Measurements from ENCODE around the gene ATP9B. TPM values are rescaled to one million over a fixed set of nuclear protein-coding genes. Genes with fewer than 3 reads are reported as not detected.
"Not testable (repeated sequence)": the region's sequence is repeated elsewhere in the genome, so short reads cannot be mapped to it uniquely, and the experiment has no call there.

Gene ATP9B
- total RNA-seq, 1 donor from 2014 or later: 33.2 TPM

DNA sequence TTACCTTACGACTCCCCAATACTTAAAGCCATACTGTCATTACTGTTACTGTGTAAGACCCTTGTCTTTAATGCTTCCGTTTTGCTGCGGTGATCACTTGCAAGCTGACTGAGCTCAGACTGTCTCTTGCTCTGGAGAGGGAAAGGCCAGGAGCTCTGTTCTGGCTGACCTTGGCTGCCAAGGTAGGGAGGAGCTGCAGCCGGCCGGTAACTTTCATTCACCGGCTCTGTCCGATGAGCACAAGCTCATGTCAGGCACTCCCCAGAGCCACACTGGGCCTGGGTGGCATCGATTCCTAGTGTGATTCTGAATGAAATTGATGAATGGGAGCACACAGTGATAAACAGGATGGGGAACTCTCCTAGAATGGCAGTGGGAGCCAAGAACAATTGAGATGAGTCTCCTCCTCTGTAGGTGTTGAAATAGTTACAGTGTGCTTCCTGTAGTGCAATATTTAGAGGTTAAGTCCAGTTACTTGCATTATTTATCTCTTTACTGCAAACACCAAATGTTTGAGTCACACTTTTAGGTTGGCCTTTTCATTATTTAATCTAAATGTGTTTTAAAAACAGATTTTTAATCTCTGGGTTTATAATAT is 100.9 kb downstream of the ATP9B start:
- Histone ChIP-seq H3K27me3 (no peaks in the 10 kb centered on the region), H3K4me2 (no peak overlapping the region), H4K20me1 (ENCODE audit: low read depth) (no peaks in the 10 kb centered on the region), H3K9ac (no peak overlapping the region), H3K27ac (no peak overlapping the region), H3K9me3 (ENCODE audit: low read depth) (no peaks in the 10 kb centered on the region), H3K36me3 (no peaks in the 10 kb centered on the region), H3F3A (ENCODE audit: low read depth) (no peaks in the 10 kb centered on the region), H3K4me1 (no peaks in the 10 kb centered on the region), H2AFZ (replicated peaks) (no peak overlapping the region), H3K79me2 (ENCODE audit: low read depth) (no peaks in the 10 kb centered on the region), H3K4me3 (no peak overlapping the region)
- Mint-ChIP-seq H3K4me3 (no peak overlapping the region), H3K9me3 (no peaks in the 10 kb centered on the region), H3K36me3 (peaks cover 19% of the 10 kb centered on the region), H3K27ac (no peak overlapping the region), H3K4me1 (peaks cover 10% of the 10 kb centered on the region), H3K27me3 (ENCODE audit: insufficient read depth, low read depth) (no peaks in the 10 kb centered on the region)
- TF ChIP-seq CTCF (IDR thresholded peaks at IDR 0.05) (no peak), EZH2 (IDR thresholded peaks at IDR 0.05) (no peak), EZH2phosphoT487 (IDR thresholded peaks at IDR 0.05) (no peak)
- no peak for DNase-seq (ENCODE audit: low spot score)

- not testable (repeated sequence) for H3K4me3 Mint-ChIP-seq; H3K27me3 Mint-ChIP-seq (ENCODE audit: insufficient read depth, low read depth)
These were observed 103.1 kb downstream of the ATP9B start for GRCh38 chr18:79172331-79172730.

DNA sequence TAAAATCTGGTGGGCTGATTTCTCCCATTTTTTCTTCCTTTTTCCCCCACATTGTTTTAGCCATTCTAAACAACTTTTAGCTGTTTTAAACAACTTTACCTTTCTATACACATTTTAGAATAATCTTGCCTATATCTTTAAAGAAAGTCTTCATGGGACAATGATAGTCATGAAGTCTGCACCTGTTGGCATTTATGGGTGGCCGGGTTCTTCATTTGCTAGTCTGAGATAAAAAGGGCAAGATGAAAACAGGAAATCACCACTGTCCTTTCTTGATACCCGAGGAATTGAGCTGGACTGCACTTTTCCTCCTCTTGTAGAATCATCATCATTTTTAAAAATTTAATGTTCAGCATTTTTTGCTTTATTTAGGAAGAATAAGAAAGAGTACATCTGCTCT is 104.5 kb downstream of the ATP9B start:
- no peak overlapping the region for H3K4me2 ChIP-seq
- Mint-ChIP-seq H3K4me1 (peaks cover 10% of the 10 kb centered on the region), H3K27me3 (ENCODE audit: insufficient read depth, low read depth) (no peaks in the 10 kb centered on the region), H3K4me3 (no peak overlapping the region), H3K9me3 (no peaks in the 10 kb centered on the region), H3K27ac (no peak overlapping the region), H3K36me3 (peaks cover 14% of the 10 kb centered on the region)
- H3K4me3 ChIP-seq: no peak overlapping the region
- H3K9me3 ChIP-seq (ENCODE audit: low read depth): no peaks in the 10 kb centered on the region
- H3F3A ChIP-seq (ENCODE audit: low read depth): no peaks in the 10 kb centered on the region
- no peaks in the 10 kb centered on the region for H3K4me1 ChIP-seq
- TF ChIP-seq CTCF (IDR thresholded peaks at IDR 0.05) (no peak), EZH2 (IDR thresholded peaks at IDR 0.05) (no peak), EZH2phosphoT487 (IDR thresholded peaks at IDR 0.05) (no peak)
- H2AFZ ChIP-seq (replicated peaks): no peak overlapping the region
- H4K20me1 ChIP-seq (ENCODE audit: low read depth): peaks cover 3% of the 10 kb centered on the region
- no peaks in the 10 kb centered on the region for H3K36me3 ChIP-seq
- DNase-seq (ENCODE audit: low spot score): no peak
- no peak overlapping the region for H3K9ac ChIP-seq
- H3K27ac ChIP-seq: no peak overlapping the region
- H3K79me2 ChIP-seq (ENCODE audit: low read depth): no peaks in the 10 kb centered on the region
- H3K27me3 ChIP-seq: no peaks in the 10 kb centered on the region

More at GRCh38 chr18:79172331-79172730, 103.1 kb downstream of the ATP9B start:
- H3K4me3 ChIP-seq; H3K9me3 ChIP-seq (ENCODE audit: low read depth); DNase-seq (ENCODE audit: low spot score); H3K27ac Mint-ChIP-seq; H3K9ac ChIP-seq; H4K20me1 ChIP-seq (ENCODE audit: low read depth); H3K79me2 ChIP-seq (ENCODE audit: low read depth); H3K36me3 ChIP-seq; H3K27ac ChIP-seq; H3K9me3 Mint-ChIP-seq; H2AFZ ChIP-seq (replicated peaks); H3K36me3 Mint-ChIP-seq; H3K4me2 ChIP-seq; H3K27me3 ChIP-seq; H3K4me1 ChIP-seq; H3F3A ChIP-seq (ENCODE audit: low read depth): not testable (repeated sequence)
- peaks cover 10% of the 10 kb centered on the region for H3K4me1 Mint-ChIP-seq

GRCh38 chr18:79178113-79178531 is 108.9 kb downstream of the ATP9B start:
- no peak overlapping the region for H3K9ac ChIP-seq
- H3K4me3 ChIP-seq: no peak overlapping the region
- H3F3A ChIP-seq (ENCODE audit: low read depth): peaks cover 13% of the 10 kb centered on the region
- peaks cover 42% of the 10 kb centered on the region for H4K20me1 ChIP-seq (ENCODE audit: low read depth)
- H3K27me3 ChIP-seq: no peaks in the 10 kb centered on the region
- no peak for DNase-seq (ENCODE audit: low spot score)
- Mint-ChIP-seq H3K27ac (no peak overlapping the region), H3K27me3 (ENCODE audit: insufficient read depth, low read depth) (no peaks in the 10 kb centered on the region), H3K4me3 (no peak overlapping the region), H3K36me3 (peaks cover 15% of the 10 kb centered on the region), H3K4me1 (peaks cover 21% of the 10 kb centered on the region), H3K9me3 (peaks cover 3% of the 10 kb centered on the region)
- TF ChIP-seq EZH2 (IDR thresholded peaks at IDR 0.05) (no peak), EZH2phosphoT487 (IDR thresholded peaks at IDR 0.05) (no peak), CTCF (IDR thresholded peaks at IDR 0.05) (no peak)
- no peaks in the 10 kb centered on the region for H3K9me3 ChIP-seq (ENCODE audit: low read depth)
- H3K4me2 ChIP-seq: no peak overlapping the region
- H2AFZ ChIP-seq (replicated peaks): no peak overlapping the region
- no peak overlapping the region for H3K27ac ChIP-seq
- no peaks in the 10 kb centered on the region for H3K36me3 ChIP-seq
- peaks cover 3% of the 10 kb centered on the region for H3K79me2 ChIP-seq (ENCODE audit: low read depth)
- peaks cover 11% of the 10 kb centered on the region for H3K4me1 ChIP-seq
